SU-DHL-6 (cell line): ENCODE results near the gene TMEM121B.

ENCODE experiments used
- H2AFZ ChIP-seq: fragments of 200-600 bp; sonication (generic); 2 replicates; pipeline ENCODE4 v1.6.1; 2014; ENCODE audit warnings: low read depth, mild to moderate bottlenecking, moderate library complexity, mixed read lengths, antibody characterized with exemption, low read length; ENCODE audit not compliant: severe bottlenecking
- H3F3A ChIP-seq: fragments of 200-600 bp; shearing (Covaris generic); 2 replicates; pipeline ENCODE4 v1.6.0; 2016; ENCODE audit warnings: antibody characterized with exemption, mild to moderate bottlenecking; ENCODE audit not compliant: insufficient read depth
- H3K27ac ChIP-seq: fragments of 200-600 bp; sonication (generic); 2 replicates; pipeline ENCODE4 v1.5.1; 2016; ENCODE audit warnings: low read depth, mild to moderate bottlenecking, low read length, moderate library complexity, mixed read lengths
- H3K27me3 ChIP-seq: fragments of 200-600 bp; sonication (generic), shearing (Covaris generic); 2 replicates; pipeline ENCODE4 v1.6.0; 2014; ENCODE audit warnings: mild to moderate bottlenecking, low read length
- H3K36me3 ChIP-seq: fragments of 200-600 bp; sonication (generic); 2 replicates; pipeline ENCODE4 v1.6.1; 2014; ENCODE audit warnings: mild to moderate bottlenecking, low read length, mixed read lengths
- H3K4me2 ChIP-seq: fragments of 300-600, 200-600 bp; shearing (Covaris generic), sonication (generic); 2 replicates; pipeline ENCODE4 v1.6.0; 2014; ENCODE audit warnings: low read length, low read depth, mild to moderate bottlenecking; ENCODE audit not compliant: poor library complexity, severe bottlenecking
- H3K4me3 ChIP-seq: fragments of 200-600 bp; sonication (generic); 2 replicates; pipeline ENCODE4 v1.5.1; 2014; ENCODE audit warnings: antibody characterized with exemption, low read length, mild to moderate bottlenecking, mixed read lengths; ENCODE audit not compliant: insufficient read depth, poor library complexity, severe bottlenecking
- H3K79me2 ChIP-seq: fragments of 200-600 bp; sonication (generic); 2 replicates; pipeline ENCODE4 v1.6.1; 2014; ENCODE audit warnings: mild to moderate bottlenecking, low read length, moderate library complexity; ENCODE audit not compliant: insufficient read depth
- H3K9ac ChIP-seq: fragments of 200-600 bp; sonication (generic); 2 replicates; pipeline ENCODE4 v1.7.0; 2014; ENCODE audit warnings: mild to moderate bottlenecking, low read length
- H3K9me2 ChIP-seq: fragments of 200-600 bp; sonication (generic); replicated peaks from 2 replicates; pipeline ENCODE4 v1.6.1; 2014; ENCODE audit warnings: low read length; ENCODE audit not compliant: insufficient read depth
- H3K9me3 ChIP-seq: fragments of 200-600 bp; sonication (generic); 2 replicates; pipeline ENCODE4 v1.6.1; 2014; ENCODE audit warnings: low read length, mixed read lengths; ENCODE audit not compliant: insufficient read depth
- H4K20me1 ChIP-seq: fragments of 200-600 bp; sonication (generic); 2 replicates; pipeline ENCODE4 v1.6.1; 2014; ENCODE audit warnings: low read depth, mild to moderate bottlenecking, antibody characterized with exemption, low read length, moderate library complexity, mixed read lengths
- EZH2phosphoT487 ChIP-seq: fragments of 200-600 bp; sonication (generic), shearing (Covaris generic); conservative IDR thresholded peaks from 2 replicates; pipeline ENCODE4 v1.6.1; 2018; ENCODE audit warnings: mild to moderate bottlenecking, antibody characterized with exemption, low read length, moderate library complexity, mixed read lengths
- TF ChIP-seq, protein P1 (sequence below): fragments of 200-600 bp; sonication (generic); IDR thresholded peaks from one replicate; pipeline ENCODE4 v1.5.1; 2017; ENCODE audit warnings: antibody characterized with exemption, mild to moderate bottlenecking, low read length, moderate library complexity; ENCODE audit not compliant: insufficient read depth, poor library complexity, severe bottlenecking

The TMEM121B gene

DNA sequence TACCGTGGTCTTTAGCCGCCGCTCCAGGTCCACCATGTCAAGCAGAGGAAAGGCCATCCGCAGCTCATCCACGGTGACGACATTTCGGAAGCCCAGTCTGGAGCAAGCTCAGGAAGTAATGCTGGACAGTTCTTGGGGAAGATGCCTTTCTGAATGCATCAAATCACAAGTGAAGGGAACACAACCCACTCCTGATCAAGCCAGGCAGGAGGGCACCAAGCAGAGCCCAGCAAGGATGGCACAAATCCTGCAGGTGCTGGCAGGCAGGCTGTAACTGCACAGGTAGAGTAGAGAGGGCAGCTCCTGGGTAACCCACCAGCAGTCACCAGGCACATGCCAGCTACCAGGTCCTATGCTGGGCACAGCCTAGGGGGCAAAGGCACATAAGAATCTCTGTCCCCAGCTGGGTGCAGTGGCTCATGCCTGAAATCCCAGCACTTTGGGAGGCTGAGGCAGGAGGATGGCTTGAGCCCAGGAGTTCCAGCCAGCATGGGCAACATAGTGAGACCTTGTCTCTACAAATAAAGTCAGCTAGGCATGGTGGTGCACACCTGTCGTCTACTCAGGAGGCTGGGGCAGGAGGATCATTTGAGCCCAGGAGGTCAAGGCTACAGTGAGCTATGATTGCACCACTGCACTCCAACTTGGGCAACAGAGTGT lies 24.0 kb upstream of the TMEM121B start:
- no peaks in the 10 kb centered on the region; the same call in 1 of the 2 replicates for H3K79me2 ChIP-seq
- H3K4me3 ChIP-seq: no peak overlapping the region
- TF ChIP-seq EZH2phosphoT487: no peak
- TF ChIP-seq, protein P1, sequence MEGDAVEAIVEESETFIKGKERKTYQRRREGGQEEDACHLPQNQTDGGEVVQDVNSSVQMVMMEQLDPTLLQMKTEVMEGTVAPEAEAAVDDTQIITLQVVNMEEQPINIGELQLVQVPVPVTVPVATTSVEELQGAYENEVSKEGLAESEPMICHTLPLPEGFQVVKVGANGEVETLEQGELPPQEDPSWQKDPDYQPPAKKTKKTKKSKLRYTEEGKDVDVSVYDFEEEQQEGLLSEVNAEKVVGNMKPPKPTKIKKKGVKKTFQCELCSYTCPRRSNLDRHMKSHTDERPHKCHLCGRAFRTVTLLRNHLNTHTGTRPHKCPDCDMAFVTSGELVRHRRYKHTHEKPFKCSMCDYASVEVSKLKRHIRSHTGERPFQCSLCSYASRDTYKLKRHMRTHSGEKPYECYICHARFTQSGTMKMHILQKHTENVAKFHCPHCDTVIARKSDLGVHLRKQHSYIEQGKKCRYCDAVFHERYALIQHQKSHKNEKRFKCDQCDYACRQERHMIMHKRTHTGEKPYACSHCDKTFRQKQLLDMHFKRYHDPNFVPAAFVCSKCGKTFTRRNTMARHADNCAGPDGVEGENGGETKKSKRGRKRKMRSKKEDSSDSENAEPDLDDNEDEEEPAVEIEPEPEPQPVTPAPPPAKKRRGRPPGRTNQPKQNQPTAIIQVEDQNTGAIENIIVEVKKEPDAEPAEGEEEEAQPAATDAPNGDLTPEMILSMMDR: no peak
- no peaks in the 10 kb centered on the region for H3K27me3 ChIP-seq
- no peaks in the 10 kb centered on the region for H4K20me1 ChIP-seq
- H3K4me2 ChIP-seq: no peak overlapping the region
- no peaks in the 10 kb centered on the region for H3K9me3 ChIP-seq
- H3K9me2 ChIP-seq: no peaks in the 10 kb centered on the region
- no peak overlapping the region for H2AFZ ChIP-seq
- no peaks in the 10 kb centered on the region for H3F3A ChIP-seq
- no peak overlapping the region for H3K9ac ChIP-seq
- H3K27ac ChIP-seq: no peak overlapping the region
- H3K36me3 ChIP-seq: no peaks in the 10 kb centered on the region

DNA sequence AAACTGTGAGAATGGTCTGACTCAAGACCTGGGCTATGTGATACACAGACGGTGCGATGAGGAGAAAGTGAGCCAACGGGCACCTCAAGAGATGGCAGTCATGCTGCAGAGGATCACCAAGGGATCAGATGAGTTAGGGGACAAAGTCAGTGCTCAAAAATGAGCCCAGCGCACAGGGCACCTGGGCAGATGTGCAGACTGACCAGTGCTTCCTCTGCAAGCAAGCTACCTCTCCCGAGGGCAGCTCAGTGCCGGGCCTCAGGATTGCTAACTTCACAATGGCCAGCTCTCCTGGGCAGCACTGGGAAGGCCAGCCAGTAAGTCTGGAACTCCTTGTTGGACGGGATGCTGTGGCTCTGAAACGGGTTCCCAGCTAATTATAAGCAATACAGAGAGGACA lies 22.7 kb upstream of the TMEM121B start:
- no peaks in the 10 kb centered on the region for H3F3A ChIP-seq
- no peaks in the 10 kb centered on the region for H3K36me3 ChIP-seq
- H3K27me3 ChIP-seq: no peaks in the 10 kb centered on the region
- H2AFZ ChIP-seq: no peak overlapping the region
- TF ChIP-seq EZH2phosphoT487: no peak
- TF ChIP-seq, protein P1: no peak
- H3K79me2 ChIP-seq: no peaks in the 10 kb centered on the region
- no peak overlapping the region for H3K4me3 ChIP-seq
- no peaks in the 10 kb centered on the region for H3K9me2 ChIP-seq
- H4K20me1 ChIP-seq: no peaks in the 10 kb centered on the region
- H3K4me2 ChIP-seq: no peak overlapping the region
- no peak overlapping the region for H3K27ac ChIP-seq
- no peaks in the 10 kb centered on the region for H3K9me3 ChIP-seq
- no peak overlapping the region for H3K9ac ChIP-seq

DNA sequence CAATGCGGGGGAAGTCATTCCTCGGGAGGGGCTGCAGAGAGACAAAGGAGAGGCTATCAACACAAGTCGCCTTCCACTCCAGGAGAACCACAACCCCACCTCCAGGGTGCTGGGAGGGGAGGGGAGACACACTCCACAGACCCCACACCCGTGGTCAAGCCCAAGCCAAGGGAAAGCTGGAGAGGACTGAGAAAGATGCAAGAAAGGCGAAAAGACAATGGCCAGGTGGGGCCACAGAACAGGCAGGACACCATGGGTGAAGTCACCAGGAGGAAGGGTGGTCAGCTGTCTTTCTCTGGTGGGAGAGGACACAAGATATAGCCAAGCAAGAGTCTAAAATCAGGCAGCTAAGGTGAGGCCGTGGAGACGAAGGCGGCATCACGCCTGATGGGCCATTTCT lies 21.9 kb upstream of the TMEM121B start:
- Histone ChIP-seq H3K36me3 (no peaks in the 10 kb centered on the region), H3K9me2 (no peaks in the 10 kb centered on the region), H3K4me2 (no peak overlapping the region), H3K9ac (no peak overlapping the region), H3F3A (no peaks in the 10 kb centered on the region), H3K27ac (no peak overlapping the region), H2AFZ (no peak overlapping the region), H3K9me3 (no peaks in the 10 kb centered on the region), H3K79me2 (no peaks in the 10 kb centered on the region), H3K4me3 (no peak overlapping the region), H4K20me1 (no peaks in the 10 kb centered on the region), H3K27me3 (no peaks in the 10 kb centered on the region)
- TF ChIP-seq, protein P1: no peak
- TF ChIP-seq EZH2phosphoT487: no peak
